AG20443 (cell line): ENCODE data around the gene NEAT1.
A peak's percentile ranks its signal among the peaks of the same experiment; 100 is the strongest.

Source experiments
- DNase-seq: peaks from one replicate; pipeline ENCODE4 v3.0.0; 2012; ENCODE audit warnings: low spot score, mixed read lengths

NEAT1 gene

GRCh38 chr11:65422633-65423515, at the start of gene NEAT1:
Gene NEAT1 (plus strand): TSS chr11:65422798.
- DNase-seq, result peak; percentile 68

GRCh38 chr11:65373839-65374580, 48.6 kb upstream of the NEAT1 start:
- no peak for DNase-seq

GRCh38 chr11:65375012-65375411, 47.6 kb upstream of the NEAT1 start:
- no peak for DNase-seq

GRCh38 chr11:65376138-65376713, 46.4 kb upstream of the NEAT1 start:
- no peak for DNase-seq

DNA sequence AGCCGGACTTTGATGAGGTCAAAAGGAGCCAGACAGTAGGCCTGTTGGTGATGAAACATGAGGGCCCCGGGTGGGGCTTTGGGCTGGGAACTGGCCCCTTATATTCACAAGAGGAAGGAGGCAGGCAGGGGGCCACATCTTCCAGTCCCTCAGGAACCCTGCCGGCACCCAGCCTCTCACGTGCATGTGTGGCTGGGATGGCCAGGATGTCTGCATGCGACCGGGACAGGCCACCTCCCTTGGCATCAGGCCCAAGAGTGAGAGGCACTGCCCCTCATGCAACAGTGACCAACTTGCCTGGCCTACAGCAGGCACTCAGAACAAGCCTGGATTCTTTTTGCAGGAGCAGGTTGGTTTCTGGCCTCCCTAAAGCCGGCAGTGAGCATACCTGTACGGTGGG, 45.6 kb upstream of the NEAT1 start:
- no peak for DNase-seq

- DNase-seq, result no peak
Observed at GRCh38 chr11:65377777-65378176, 44.8 kb upstream of the NEAT1 start.

GRCh38 chr11:65378208-65378927, 44.2 kb upstream of the NEAT1 start:
- no peak for DNase-seq

- DNase-seq, result no peak
Observed at GRCh38 chr11:65378928-65379638, 43.5 kb upstream of the NEAT1 start.

DNA sequence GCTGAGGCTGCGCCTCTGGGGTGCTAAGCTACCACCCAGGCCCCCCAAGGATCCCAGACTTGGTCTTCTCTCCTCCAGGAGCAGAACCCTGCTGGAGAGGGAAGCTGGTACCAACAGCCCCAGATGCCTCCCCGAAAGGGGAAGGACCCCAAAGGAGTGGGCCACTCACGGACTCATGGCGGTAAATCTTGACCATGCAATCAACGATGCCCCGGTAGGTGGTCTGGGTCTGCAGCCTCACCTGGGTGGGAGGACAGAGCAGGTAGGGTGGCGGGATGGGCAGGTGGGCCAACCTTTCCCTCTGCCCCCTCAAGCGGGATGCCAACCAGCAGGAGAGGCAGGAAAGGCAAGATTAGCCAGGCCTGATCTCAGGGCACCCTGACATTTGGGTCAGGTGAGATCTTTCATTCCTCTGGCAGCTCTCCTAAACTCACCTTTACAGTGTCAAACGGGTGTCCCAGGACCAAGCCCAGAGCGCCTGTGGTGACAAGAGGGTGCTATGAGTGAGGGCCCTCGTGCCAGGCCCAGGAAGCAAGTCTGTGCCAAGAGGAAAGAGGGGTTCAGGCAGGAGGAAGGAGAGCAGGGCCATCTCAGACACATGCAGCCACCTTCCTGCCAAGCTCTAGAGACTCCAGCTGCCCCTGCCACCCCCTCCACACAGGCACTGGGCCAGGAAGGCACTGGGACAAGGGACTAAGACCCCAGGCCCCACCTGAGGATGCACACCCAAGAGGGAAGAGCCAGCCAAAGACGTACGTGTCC, 42.7 kb upstream of the NEAT1 start:
- no peak for DNase-seq

- DNase-seq, result no peak
Observed at GRCh38 chr11:65380460-65381119, 42.0 kb upstream of the NEAT1 start.

DNA sequence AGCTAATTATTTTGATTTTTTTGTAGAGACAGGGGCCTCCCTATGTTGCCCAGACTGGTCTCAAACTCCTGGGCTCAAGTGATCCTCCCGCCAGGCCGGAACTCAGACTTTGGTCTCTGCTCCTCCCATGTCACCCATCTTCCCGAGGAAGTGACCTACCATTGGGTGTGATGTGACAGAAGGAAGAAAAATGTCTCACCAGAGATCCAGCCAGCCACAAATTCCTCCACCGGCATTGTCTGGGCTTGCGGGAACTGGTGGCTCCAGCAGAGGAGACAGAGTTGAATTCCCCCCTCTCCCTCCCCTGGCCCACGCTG, 40.9 kb upstream of the NEAT1 start:
- DNase-seq, result peak; percentile 42

GRCh38 chr11:65382033-65382803, 40.4 kb upstream of the NEAT1 start, which contains the start of gene SLC25A45:
Gene SLC25A45 (minus strand): TSS chr11:65382646. CDS start chr11:65381951, 695 bp downstream.
- peak; percentile 92 for DNase-seq

DNA sequence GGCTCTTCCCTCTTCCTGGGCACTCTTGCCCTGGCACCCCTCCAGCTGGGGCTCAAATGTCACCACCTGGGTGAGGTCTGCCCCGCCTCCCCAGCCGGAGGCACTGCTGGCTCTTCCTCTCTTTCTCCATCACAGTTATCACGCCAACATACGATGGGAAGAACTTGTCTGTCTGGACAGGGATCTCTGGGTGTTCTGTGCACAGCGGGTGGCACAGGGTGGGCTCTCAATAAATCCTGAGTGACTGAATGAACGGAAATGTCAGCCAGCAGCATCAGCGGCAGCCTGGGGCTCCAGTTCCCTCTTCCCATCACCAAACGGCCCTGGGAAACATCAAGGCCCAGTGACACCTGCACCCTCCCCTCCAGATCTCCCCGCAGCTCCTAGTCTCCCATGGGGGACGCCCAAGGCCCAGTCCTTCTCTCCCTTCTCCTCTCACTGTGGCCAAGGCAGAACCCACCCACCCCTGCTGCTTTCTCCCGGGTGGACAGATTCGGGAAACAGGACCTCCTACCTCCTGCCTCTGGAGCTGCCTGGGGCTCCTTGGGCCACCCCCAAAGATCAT, 39.7 kb upstream of the NEAT1 start:
- no peak for DNase-seq

GRCh38 chr11:65383778-65384177, 38.8 kb upstream of the NEAT1 start:
- no peak for DNase-seq

- DNase-seq, result no peak
Observed at GRCh38 chr11:65384301-65384889, 38.2 kb upstream of the NEAT1 start.

DNA sequence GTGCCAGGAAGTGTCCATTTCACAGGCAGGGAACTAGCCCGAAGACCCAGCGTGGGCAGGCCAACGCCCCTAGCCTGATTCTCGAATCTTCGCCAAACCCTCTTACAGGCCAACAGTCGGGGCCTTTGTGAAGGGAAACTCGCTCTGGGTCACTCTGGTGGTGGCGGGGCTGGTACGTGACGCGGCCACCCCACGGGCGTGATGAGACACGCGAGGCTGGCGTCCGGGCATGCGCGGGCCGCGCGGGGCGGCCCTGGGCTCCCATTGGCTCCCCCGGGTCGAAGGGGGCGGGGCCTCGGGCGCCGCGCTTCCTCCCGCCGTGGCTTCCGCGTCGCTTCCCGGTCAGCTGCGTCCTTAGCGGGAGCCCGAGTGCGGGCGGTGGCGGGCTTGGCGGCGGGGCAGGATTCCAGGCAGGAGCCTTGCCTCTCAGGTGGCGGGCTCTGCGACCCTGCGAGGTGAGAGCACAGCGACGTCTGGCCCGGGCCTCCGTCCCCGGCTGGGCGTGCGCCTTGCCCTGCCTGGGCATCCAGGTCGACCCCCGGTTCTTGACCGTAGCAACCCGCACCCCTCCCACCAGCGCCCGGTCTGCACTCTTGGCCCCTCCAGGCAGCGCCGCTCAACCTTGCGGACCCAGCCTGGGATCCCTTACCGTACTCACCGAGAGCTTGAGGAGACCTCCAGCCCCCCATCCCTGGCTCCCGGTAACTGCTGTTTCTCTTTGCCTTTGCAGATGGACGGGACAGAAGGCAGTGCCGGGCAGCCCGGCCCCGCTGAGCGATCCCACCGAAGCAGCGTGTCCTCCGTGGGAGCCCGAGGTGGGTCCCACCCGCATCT, 36.1 kb upstream of the NEAT1 start, which contains the start of gene FRMD8:
TSS of gene FRMD8 (plus strand) at position 331 of the 834 bp plus-strand sequence. CDS start at position 731, 400 bp downstream.
- DNase-seq, result peak; percentile 99

DNA sequence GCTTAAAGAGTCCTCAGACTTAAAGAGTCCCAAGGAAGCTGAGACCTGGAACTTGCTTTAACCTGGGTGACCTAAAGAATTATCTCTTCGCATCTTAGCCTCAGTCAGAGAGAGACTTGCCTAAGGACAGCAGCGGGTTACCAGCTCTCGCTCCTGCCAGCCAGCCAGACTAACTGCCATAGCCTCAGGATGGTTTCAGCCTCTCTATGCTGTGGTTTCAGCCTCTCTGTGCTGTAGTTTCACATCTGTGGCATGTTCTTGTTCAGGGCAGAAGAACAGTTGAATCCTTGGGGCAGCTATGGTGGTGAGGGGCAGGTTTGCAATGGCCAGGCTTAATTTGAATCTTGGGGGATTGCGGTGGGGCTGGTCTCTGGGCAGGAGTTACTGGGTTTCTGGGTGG, 33.9 kb upstream of the NEAT1 start:
- DNase-seq, result no peak
